HepG2 (cell line): ENCODE measurements around the gene KLF6. TPM values are rescaled to one million over a fixed set of nuclear protein-coding genes. Genes with fewer than 3 reads are reported as not detected.

Experiments used
- ATAC-seq: fragments of 200-7000 bp; cut with Tn5 transposase; 3 replicates; pipeline ENCODE4 v1.9.1; 2020; ENCODE audit warnings: mild to moderate bottlenecking, moderate library complexity
- BruUV-seq: library from RNA; stranded (reverse); fragments of 400-500 nt; replicated peaks from 2 replicates; lab custom pipeline; 2021; lab: Mats Ljungman, UMichigan
- CTCF ChIA-PET: fragments of 300-600 bp; formaldehyde crosslinking; extraction: SDS; loops from one replicate; lab custom pipeline; 2021; ENCODE audit warnings: low total read pairs, inconsistent platforms, low intra/inter-chr PET ratio; lab: Yijun Ruan, JAX
- POLR2A ChIA-PET: fragments of 350-600 bp; sonication (Branson Sonifier 250); formaldehyde crosslinking; loops from one replicate; lab custom pipeline; 2020; ENCODE audit warnings: antibody characterized with exemption, inconsistent platforms; lab: Yijun Ruan, JAX
- DNase-seq: peaks from one replicate; pipeline ENCODE4 v3.0.0-alpha.2; 2015; ENCODE audit warnings: low spot score
- FAIRE-seq: peaks from 3 replicates; lab custom pipeline; 2011; peaks lifted over from hg19 to GRCh38; lab: Jason Lieb, UNC
- H2AFZ ChIP-seq: one replicate; pipeline ENCODE4 v1.6.1; 2011; ENCODE audit warnings: low read length, inconsistent platforms
- H3K27ac ChIP-seq: fragments of 300-600 bp; 3 replicates; pipeline ENCODE4 v1.8.0; 2011; ENCODE audit warnings: mixed run types, mild to moderate bottlenecking, mixed read lengths, low read length, inconsistent platforms; ENCODE audit not compliant: insufficient read depth; ENCODE audit errors: extremely low read length
- H3K27me3 ChIP-seq, 2 experiments: fragments of 200-600 bp in 1 of 2; 2 replicates in 1 of 2; 3 replicates in 1 of 2; pipeline versions ENCODE4 v1.6.0 to v1.8.0; 2011; ENCODE audit warnings: low read length in 2 of 2, mild to moderate bottlenecking in 2 of 2, moderate library complexity in 2 of 2, inconsistent platforms in 1 of 2; ENCODE audit not compliant: insufficient read depth in 2 of 2, control insufficient read depth in 1 of 2
- H3K36me3 ChIP-seq, 2 experiments: fragments of 200-600 bp in 1 of 2; replicated peaks in 1 of 2; 2 replicates in 1 of 2; 3 replicates in 1 of 2; pipeline versions ENCODE4 v1.5.1 to v1.8.0; 2011; ENCODE audit warnings: low read length in 2 of 2, inconsistent platforms in 1 of 2; ENCODE audit not compliant: insufficient read depth in 2 of 2, control insufficient read depth in 1 of 2
- H3K4me1 ChIP-seq: 2 replicates; pipeline ENCODE4 v1.5.1; 2012; ENCODE audit warnings: low read length, inconsistent platforms; ENCODE audit not compliant: insufficient read depth
- H3K4me2 ChIP-seq: 2 replicates; pipeline ENCODE4 v1.6.0; 2011; ENCODE audit warnings: low read depth, low read length, inconsistent platforms
- H3K4me3 ChIP-seq, 3 experiments: fragments of 200-600 bp in 1 of 3; sonication (generic), shearing (Covaris generic) in 1 of 3; replicated peaks in 1 of 3; 2 replicates each; pipeline ENCODE4 v1.5.1; 2011 to 2016; ENCODE audit warnings: low read length in 3 of 3, inconsistent platforms in 2 of 3, low read depth in 2 of 3, mild to moderate bottlenecking in 2 of 3, control low read depth in 1 of 3, mixed read lengths in 1 of 3; ENCODE audit not compliant: insufficient read depth in 1 of 3
- H3K79me2 ChIP-seq: one replicate; pipeline ENCODE4 v1.6.1; 2011; ENCODE audit warnings: low read length, inconsistent platforms; ENCODE audit not compliant: insufficient read depth
- H3K9ac ChIP-seq: 2 replicates; pipeline ENCODE4 v1.6.0; 2011; ENCODE audit warnings: mild to moderate bottlenecking, low read depth, low read length, inconsistent platforms; ENCODE audit not compliant: insufficient read depth
- H3K9me3 ChIP-seq: 2 replicates; pipeline ENCODE4 v1.5.1; 2012; ENCODE audit warnings: mild to moderate bottlenecking, low read length
- H4K20me1 ChIP-seq: 2 replicates; pipeline ENCODE4 v1.6.0; 2011; ENCODE audit warnings: inconsistent platforms, mild to moderate bottlenecking, low read length, moderate library complexity; ENCODE audit not compliant: insufficient read depth
- ATAD3A ChIP-seq: sonication (generic); formaldehyde crosslinking; IDR thresholded peaks from 2 replicates; pipeline ENCODE4 v1.4.0; 2020; ENCODE audit warnings: missing genetic modification reagents
- BORCS8-MEF2B ChIP-seq: sonication (generic); formaldehyde crosslinking; IDR thresholded peaks from 2 replicates; pipeline ENCODE4 v1.8.0; 2022; ENCODE audit warnings: mild to moderate bottlenecking, missing genetic modification reagents
- CTCF ChIP-seq: sonication (generic); formaldehyde crosslinking; IDR thresholded peaks from 2 replicates; pipeline ENCODE4 v1.5.0; 2020; ENCODE audit warnings: mild to moderate bottlenecking, missing genetic modification reagents, moderate library complexity
- JDP2 ChIP-seq: sonication (generic); formaldehyde crosslinking; IDR thresholded peaks from 2 replicates; pipeline ENCODE4 v1.8.1; 2022; ENCODE audit warnings: missing genetic modification reagents, borderline replicate concordance
- MYPOP ChIP-seq: sonication (generic); formaldehyde crosslinking; IDR thresholded peaks from 2 replicates; pipeline ENCODE4 v1.8.1; 2023; ENCODE audit warnings: mild to moderate bottlenecking, moderate library complexity, missing genetic modification reagents
- PBX3 ChIP-seq: sonication (generic); formaldehyde crosslinking; IDR thresholded peaks from 2 replicates; pipeline ENCODE4 v1.8.1; 2023; ENCODE audit warnings: missing genetic modification reagents, inconsistent platforms, borderline replicate concordance
- ZKSCAN8 ChIP-seq: IDR thresholded peaks from 2 replicates; pipeline ENCODE4 v1.6.1; 2016; ENCODE audit warnings: borderline replicate concordance, missing genetic modification reagents, missing compliant biosample characterization
- ZNF720 ChIP-seq: sonication (generic); formaldehyde crosslinking; IDR thresholded peaks from 2 replicates; pipeline ENCODE4 v1.4.0; 2020; ENCODE audit warnings: missing genetic modification reagents
- ZSCAN20 ChIP-seq: sonication (generic); formaldehyde crosslinking; IDR thresholded peaks from 2 replicates; pipeline ENCODE4 v1.4.0; 2020; ENCODE audit warnings: missing genetic modification reagents, mild to moderate bottlenecking, borderline replicate concordance
- WGBS: methylation state at CpG from one replicate; pipeline ENCODE4 v1.1.6; 2017; ENCODE audit warnings: low lambda C conversion rate; 5-methylcytosine and 5-hydroxymethylcytosine counted together
- in situ Hi-C: cut with HindIII; loops from 2 replicates; pipeline ENCODE4 v1.10.0; 2017; ENCODE audit warnings: low pct_unique_long_range_greater_than_20kb; ENCODE audit not compliant: extremely low pct_ligation_motif_present
- intact Hi-C: fragments of 100-400 bp; cut with micrococcal nuclease; formaldehyde crosslinking; loops from one replicate; pipeline ENCODE4 v1.10.0; 2022; ENCODE audit not compliant: unreplicated experiment
- polyA plus RNA-seq, 8 experiments: library from polyadenylated mRNA; depleted of rRNA in 3 of 8; stranded (reverse) in 7 of 8; unstranded in 1 of 8; fragments of >200 nt; fragmentation: Illumina TruSeq in 4 of 8; extraction: Trizol in 4 of 8; gene quantifications; 2 replicates each; pipeline versions ENCODE4 v1.2.1 to v1.2.3, GENCODE V29; 2011 to 2016; ENCODE audit warnings: low read depth in 4 of 8, missing spikeins in 1 of 8, mixed read lengths in 1 of 8; ENCODE audit not compliant: insufficient read depth in 1 of 8
- total RNA-seq, 5 experiments: library from RNA; depleted of rRNA; stranded (reverse); fragments of >200 nt; fragmentation: Illumina TruSeq; extraction: Trizol; gene quantifications; 2 replicates each; pipeline ENCODE4 v1.2.3, GENCODE V29; 2016; ENCODE audit warnings: low read depth in 1 of 5
- TF ChIP-seq, protein P1 (sequence below): sonication (generic); formaldehyde crosslinking; conservative IDR thresholded peaks from 2 replicates; pipeline ENCODE4 v1.8.0; 2022; ENCODE audit warnings: mild to moderate bottlenecking, moderate library complexity, missing genetic modification reagents

Gene KLF6
- total and polyA plus RNA-seq, 2 of the 13 experiments (the other 11 are each of a cell fraction or from before 2014, with no cell fraction given): 27.0 to 71.9 TPM

GRCh38 chr10:3750854-3751253, 34.2 kb downstream of the KLF6 start:
- intact Hi-C loops: no loop called here
- no peak for ATAC-seq
- H3K4me3 ChIP-seq: no peak overlapping the region
- ChIA-PET POLR2A (no interaction called here), CTCF (no interaction called here)
- H4K20me1 ChIP-seq: no peaks in the 10 kb centered on the region
- H3K27ac ChIP-seq: no peak overlapping the region
- no peak for TF ChIP-seq PBX3 (CRISPR knock-in tag)
- no peak for DNase-seq
- in situ Hi-C loops: loop anchor here (25.0 kb wide), 1 partner anchor 514 kb away; no protein-coding TSS in a partner anchor
- H3K4me1 ChIP-seq: peaks cover 78% of the 10 kb centered on the region
- no peaks in the 10 kb centered on the region for H3K36me3 ChIP-seq
- FAIRE-seq: no peak
- no peak overlapping the region for H2AFZ ChIP-seq
- no peaks in the 10 kb centered on the region for H3K9me3 ChIP-seq
- H3K4me2 ChIP-seq: no peak overlapping the region
- H3K79me2 ChIP-seq: no peaks in the 10 kb centered on the region
- H3K9ac ChIP-seq: no peak overlapping the region
- no TSS peak for BruUV-seq
- no peaks in the 10 kb centered on the region for H3K27me3 ChIP-seq
- WGBS: 88% methylated on average over 8 of the region's 8 CpGs

- Histone ChIP-seq H3K4me2 (peak overlapping the region; percentile 81), H4K20me1 (no peaks in the 10 kb centered on the region), H3K27ac (no peak overlapping the region), H2AFZ (peak overlapping the region; percentile 15), H3K4me1 (peaks cover 78% of the 10 kb centered on the region), H3K27me3 (no peaks in the 10 kb centered on the region), H3K36me3 (no peaks in the 10 kb centered on the region), H3K4me3 (peak overlapping the region; percentile 4 to 53 (median 52); a peak in 5 of 6 replicates), H3K9me3 (no peaks in the 10 kb centered on the region), H3K79me2 (no peaks in the 10 kb centered on the region), H3K9ac (no peak overlapping the region; the same call in 1 of the 2 replicates)
- POLR2A ChIA-PET: interaction anchor here (1.2 to 2.5 kb wide), 3 partner anchors 10 to 35 kb away, joined by 3 to 11 read pairs (median 3); partner anchors contain the start of gene KLF6
- no TSS peak for BruUV-seq
- ATAC-seq (peak; percentile 32; the same call in 2 of the 3 replicates), DNase-seq (no peak), FAIRE-seq (no peak)
- CTCF ChIA-PET: no interaction called here
- WGBS: 69% methylated on average over 6 of the region's 11 CpGs
- in situ Hi-C loops (loop anchor here (25.0 kb wide), 1 partner anchor 513 kb away; no protein-coding TSS in a partner anchor), intact Hi-C loops (no loop called here)
- TF ChIP-seq ATAD3A (CRISPR knock-in tag) (no peak), JDP2 (CRISPR knock-in tag) (no peak), BORCS8-MEF2B (CRISPR knock-in tag) (no peak), ZNF720 (CRISPR knock-in tag) (no peak), ZSCAN20 (CRISPR knock-in tag) (no peak), ZKSCAN8 (peak; percentile 35; the same call in 1 of the 2 replicates), CTCF (no peak), MYPOP (no peak)
- TF ChIP-seq, protein P1, sequence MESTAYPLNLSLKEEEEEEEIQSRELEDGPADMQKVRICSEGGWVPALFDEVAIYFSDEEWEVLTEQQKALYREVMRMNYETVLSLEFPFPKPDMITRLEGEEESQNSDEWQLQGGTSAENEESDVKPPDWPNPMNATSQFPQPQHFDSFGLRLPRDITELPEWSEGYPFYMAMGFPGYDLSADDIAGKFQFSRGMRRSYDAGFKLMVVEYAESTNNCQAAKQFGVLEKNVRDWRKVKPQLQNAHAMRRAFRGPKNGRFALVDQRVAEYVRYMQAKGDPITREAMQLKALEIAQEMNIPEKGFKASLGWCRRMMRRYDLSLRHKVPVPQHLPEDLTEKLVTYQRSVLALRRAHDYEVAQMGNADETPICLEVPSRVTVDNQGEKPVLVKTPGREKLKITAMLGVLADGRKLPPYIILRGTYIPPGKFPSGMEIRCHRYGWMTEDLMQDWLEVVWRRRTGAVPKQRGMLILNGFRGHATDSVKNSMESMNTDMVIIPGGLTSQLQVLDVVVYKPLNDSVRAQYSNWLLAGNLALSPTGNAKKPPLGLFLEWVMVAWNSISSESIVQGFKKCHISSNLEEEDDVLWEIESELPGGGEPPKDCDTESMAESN (CRISPR knock-in tag): no peak
Measured at GRCh38 chr10:3750006-3750816, 34.8 kb downstream of the KLF6 start.
